Heart right ventricle (tissue), 16 donors: ENCODE results near the gene PAQR5. TPM values are rescaled to one million over a fixed set of nuclear protein-coding genes. Genes with fewer than 3 reads are reported as not detected.
A peak's percentile ranks its signal among the peaks of the same experiment; 100 is the strongest.

Experiments
- ATAC-seq, 8 donors: fragments of 200-7000 bp; cut with Tn5 transposase; one replicate each; pipeline ENCODE4 v1.9.1; 2020; ENCODE audit warnings: mild to moderate bottlenecking in 8 of 8, moderate library complexity in 8 of 8, moderate number of reproducible peaks in 1 of 8
- DNase-seq, 2 donors: peaks; one replicate each; pipeline ENCODE4 v3.0.0-alpha.2; 2020
- H3K27ac ChIP-seq, 10 donors: fragments of 200-600 bp; sonication (generic) in 2 of 10; one replicate each; pipeline versions ENCODE4 v1.5.0 to v1.8.0; 2020 to 2022; ENCODE audit warnings: mild to moderate bottlenecking in 3 of 10
- H3K27me3 ChIP-seq, 7 donors: fragments of 200-600 bp; one replicate each; pipeline ENCODE4 v1.8.0; 2021 to 2022; ENCODE audit warnings: mild to moderate bottlenecking in 2 of 7
- H3K36me3 ChIP-seq, 9 donors: fragments of 200-600 bp; sonication (generic) in 1 of 9; one replicate each; pipeline versions ENCODE4 v1.5.0 to v1.8.0; 2020 to 2022; ENCODE audit warnings: mild to moderate bottlenecking in 2 of 9
- H3K4me1 ChIP-seq, 9 donors: fragments of 200-600 bp; sonication (generic) in 1 of 9; one replicate each; pipeline versions ENCODE4 v1.5.0 to v1.8.0; 2020 to 2022; ENCODE audit warnings: mild to moderate bottlenecking in 4 of 9
- H3K4me3 ChIP-seq, 10 donors: fragments of 200-600 bp; sonication (generic) in 2 of 10; one replicate each; pipeline versions ENCODE4 v1.5.0 to v1.8.0; 2020 to 2022; ENCODE audit warnings: mild to moderate bottlenecking in 7 of 10, moderate library complexity in 2 of 10
- H3K9me3 ChIP-seq, 11 donors: fragments of 200-600 bp in 10 of 11; sonication (generic) in 2 of 11; one replicate each; pipeline versions ENCODE4 v1.5.0 to v1.8.0; 2013 to 2022; ENCODE audit warnings: mild to moderate bottlenecking in 2 of 11, control low read depth in 1 of 11, moderate library complexity in 1 of 11
- CTCF ChIP-seq, 9 donors: fragments of 200-600 bp; sonication (generic) in 2 of 9; IDR thresholded peaks; one replicate each; pipeline versions ENCODE4 v1.5.0 to v1.8.0; 2021 to 2022; ENCODE audit warnings: antibody characterized with exemption in 9 of 9, mild to moderate bottlenecking in 5 of 9, moderate library complexity in 1 of 9
- whole genome bisulfite sequencing, 2 donors: extraction: QIAGEN DNeasy Blood & Tissue Kit; methylation state at CpG; one replicate each; pipeline ENCODE4 v1.1.7; 2013; ENCODE audit warnings: inconsistent platforms in 1 of 2; 5-methylcytosine and 5-hydroxymethylcytosine counted together
- intact Hi-C, 10 donors: fragments of 100-400 bp; cut with DNase I; formaldehyde crosslinking; loops; one replicate each; pipeline versions ENCODE4 v1.11.1 to v1.14.2; 2022
- polyA plus RNA-seq, 2 donors: library from polyadenylated mRNA; stranded (reverse); fragments of 200-250 nt; gene quantifications; one replicate each; pipeline ENCODE4 v1.2.3, GENCODE V29; 2013
- total RNA-seq, 10 donors: library from RNA; stranded (reverse); fragmentation: NEBNext Ultra II Directional in 3 of 10; extraction: Animal tissue kit (Norgen Biotek cat#: 25700) in 3 of 10; gene quantifications; one replicate each; pipeline versions ENCODE4 v1.2.1 to v1.2.4, GENCODE V29; 2021 to 2023
- donor health status: Arrhythmogenic right ventricular cardiomyopathy.
- donor health status: ischemic (EF 13 %, LVEDD 7.1; RV severe dilation, severe dysfunction).
- donor health status: healthy with polysubstance abuse.
- donor health status: DM: no; HTN: yes; CAD: no.
- donor health status: DM: no; HTN: no; CAD: no.
- donor health status: ischemic (EF 25% LVEDD 6.9; RV normal size, moderate dysfunction).
- donor health status: ischemic (EF 25% LVEDD 5.7; RV mildly dilated, moderate dysfunction).
- donor health status: healthy.
- donor health status: DM: yes; HTN: yes; CAD: no.
- donor health status: Ischemic cardiomyopathy.
- donor health status: ischemic (EF 35%, LVEDD 5.7; RV mildly dilated, moderate dysfunction).
- donor health status: nonischemic (EF 11% LVEDD 7.7; RV severe dilation, severe dysfunction).
- donor health status: DM: yes; HTN: yes; CAD: no.
- donor health status: PGD.
- donor health status: ischemic (EF 29% LVEDD 5.4; RV normal size, mild dysfunction).
- donor health status: nonischemic (EF 23%, LVEDD 6.1; RV moderate dilation, normal function).

The PAQR5 gene
- total and polyA plus RNA-seq, 12 donors = 0.32 to 1.0 (median 0.60) TPM

- Histone ChIP-seq H3K36me3 (no peaks in the 10 kb centered on the region), H3K4me1 (peaks cover 0 to 6% (median 0%) of the 10 kb centered on the region in 9 donors), H3K27me3 (peaks cover 0 to 13% (median 4%) of the 10 kb centered on the region in 7 donors), H3K4me3 (no peak overlapping the region), H3K9me3 (peaks cover 0 to 3% (median 0%) of the 10 kb centered on the region in 11 donors), H3K27ac (peak overlapping the region in 1 of 10 donors; percentile 1)
- no peak for DNase-seq
- WGBS, 2 donors = 91 to 98% methylated on average over 9 of the region's 9 CpGs
- TF ChIP-seq CTCF (IDR thresholded peaks at IDR 0.05) = no peak
- no peak for ATAC-seq
- intact Hi-C loops = no loop called here
These were observed 7.3 kb downstream of the PAQR5 start for GRCh38 chr15:69305933-69306568.

- Histone ChIP-seq H3K4me3 (no peak overlapping the region), H3K27me3 (peaks cover 0 to under 1% (median 0%) of the 10 kb centered on the region in 7 donors), H3K9me3 (peaks cover 0 to 3% (median 0%) of the 10 kb centered on the region in 11 donors), H3K27ac (no peak overlapping the region), H3K4me1 (peaks cover 0 to 6% (median 0%) of the 10 kb centered on the region in 9 donors), H3K36me3 (no peaks in the 10 kb centered on the region)
- WGBS, 2 donors = 71 to 76% methylated on average over 3 of the region's 3 CpGs
- DNase-seq (no peak), ATAC-seq (no peak)
- intact Hi-C loops = no loop called here
- TF ChIP-seq CTCF (IDR thresholded peaks at IDR 0.05) = no peak
These were observed 9.2 kb downstream of the PAQR5 start for GRCh38 chr15:69307939-69308338.

GRCh38 chr15:69308949-69309348, 10.2 kb downstream of the PAQR5 start:
- 84 to 91% methylated on average over 5 of the region's 5 CpGs for WGBS, 2 donors
- intact Hi-C loops = no loop called here
- no peak overlapping the region for H3K27ac ChIP-seq
- H3K36me3 ChIP-seq = no peaks in the 10 kb centered on the region
- no peak for ATAC-seq
- peaks cover 0 to 16% (median 0%) of the 10 kb centered on the region in 9 donors for H3K4me1 ChIP-seq
- H3K4me3 ChIP-seq = no peak overlapping the region
- peaks cover 0 to 4% (median 0%) of the 10 kb centered on the region in 7 donors for H3K27me3 ChIP-seq
- DNase-seq = no peak
- no peak for TF ChIP-seq CTCF (IDR thresholded peaks at IDR 0.05)
- H3K9me3 ChIP-seq = peaks cover 0 to 3% (median 0%) of the 10 kb centered on the region in 11 donors

GRCh38 chr15:69311319-69311721, 12.6 kb downstream of the PAQR5 start:
- Histone ChIP-seq H3K27me3 (peaks cover 0 to 4% (median 0%) of the 10 kb centered on the region in 7 donors), H3K36me3 (no peaks in the 10 kb centered on the region), H3K4me1 (peaks cover 0 to 12% (median 0%) of the 10 kb centered on the region in 9 donors), H3K9me3 (peaks cover 0 to 3% (median 0%) of the 10 kb centered on the region in 11 donors), H3K4me3 (no peak overlapping the region), H3K27ac (no peak overlapping the region)
- TF ChIP-seq CTCF (IDR thresholded peaks at IDR 0.05) = no peak
- no peak for ATAC-seq
- WGBS, 2 donors = 75 to 85% methylated on average over 5 of the region's 5 CpGs
- no peak for DNase-seq
- intact Hi-C loops = no loop called here
